Cortex of kidney (tissue), 1 donor: ENCODE results near the gene DNAH17.

ENCODE experiments used
- DNase-seq: peaks from one replicate; lab custom pipeline; 2025; lab: John Stamatoyannopoulos, UW

DNAH17 gene

DNA sequence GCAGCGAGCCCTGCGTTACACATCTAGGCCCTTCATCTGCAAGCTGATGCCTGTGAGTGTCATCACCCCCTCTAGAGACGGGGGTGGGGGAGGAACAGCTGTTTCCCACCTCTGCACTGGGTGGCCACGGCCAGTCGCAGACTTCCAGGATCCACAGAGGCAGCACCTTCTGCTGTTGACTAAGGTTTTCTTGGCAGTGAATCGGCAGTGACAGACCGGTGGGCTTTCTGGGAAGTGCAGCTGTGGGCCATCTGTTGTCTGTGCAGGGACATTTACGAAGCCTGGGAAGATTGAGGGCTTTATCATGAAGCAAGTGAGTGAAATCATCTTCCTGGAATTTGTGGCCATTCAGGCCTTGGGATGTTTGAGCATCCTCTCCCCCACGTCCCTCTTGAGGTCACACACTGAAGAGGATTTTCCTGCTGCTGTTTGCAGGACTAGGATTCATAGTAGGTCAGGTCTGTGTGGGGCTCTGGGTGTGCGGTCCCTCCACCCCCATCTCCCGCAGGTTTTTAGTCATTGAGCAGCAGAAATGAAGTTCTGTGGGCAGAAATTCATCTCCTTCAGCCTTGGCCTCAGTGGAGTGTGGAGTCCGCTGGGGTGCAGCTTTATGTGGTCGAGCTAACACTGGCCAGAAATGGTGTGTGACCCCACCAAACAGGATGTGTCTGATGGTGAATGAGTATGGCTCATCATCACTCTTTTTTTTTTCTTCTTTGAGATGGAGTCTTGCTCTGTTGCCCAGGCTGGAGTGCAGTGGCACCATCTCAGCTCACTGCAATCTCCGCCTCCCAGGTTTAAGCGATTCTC, 186.8 kb downstream of the DNAH17 start:
- no peak for DNase-seq

DNA sequence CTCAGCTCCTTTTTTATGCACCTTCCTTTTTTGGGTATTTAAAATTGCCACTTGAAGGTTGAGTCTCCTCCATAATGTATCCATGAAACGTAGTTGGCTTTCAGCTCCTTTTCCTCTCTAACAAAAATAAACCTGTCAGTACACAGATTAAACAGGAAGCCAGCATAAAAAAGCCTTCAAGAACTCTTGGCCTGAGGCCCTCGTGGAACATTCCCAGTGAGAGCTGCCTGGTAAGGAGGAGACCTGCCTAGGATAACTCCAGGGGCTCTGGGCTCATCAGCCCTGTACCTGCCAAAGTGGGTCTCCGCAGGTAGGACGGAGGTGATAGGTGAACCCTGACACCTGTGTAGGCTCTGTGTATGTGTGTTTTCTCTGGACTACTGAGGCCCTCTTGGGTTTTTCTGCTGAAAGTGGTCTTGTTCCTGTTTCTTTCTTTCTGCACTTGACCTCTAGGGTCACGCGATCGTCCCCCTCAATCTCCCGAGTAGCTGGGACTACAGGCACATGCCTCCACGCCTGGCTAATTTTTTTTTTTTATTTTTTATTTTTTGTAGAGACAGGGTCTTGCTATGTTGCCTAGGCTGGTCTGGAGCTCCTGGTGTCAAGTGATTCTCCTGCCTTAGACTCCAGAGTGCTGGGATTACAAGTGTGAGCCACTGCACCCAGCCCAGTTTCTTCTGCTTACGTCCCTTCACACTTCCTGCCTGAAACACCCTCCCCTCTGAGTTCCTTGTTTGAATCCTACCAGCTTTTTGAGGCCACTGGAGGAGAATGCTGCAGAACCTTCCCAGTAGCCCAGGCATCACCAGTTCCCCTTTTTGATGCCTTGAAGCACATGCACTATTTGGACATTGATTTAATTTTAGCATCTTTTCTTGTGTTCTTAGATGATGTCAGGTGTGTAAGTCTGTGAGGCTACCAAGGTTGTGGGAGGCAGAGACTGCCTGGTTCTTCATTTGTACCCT, 188.9 kb downstream of the DNAH17 start:
- DNase-seq: no peak

DNA sequence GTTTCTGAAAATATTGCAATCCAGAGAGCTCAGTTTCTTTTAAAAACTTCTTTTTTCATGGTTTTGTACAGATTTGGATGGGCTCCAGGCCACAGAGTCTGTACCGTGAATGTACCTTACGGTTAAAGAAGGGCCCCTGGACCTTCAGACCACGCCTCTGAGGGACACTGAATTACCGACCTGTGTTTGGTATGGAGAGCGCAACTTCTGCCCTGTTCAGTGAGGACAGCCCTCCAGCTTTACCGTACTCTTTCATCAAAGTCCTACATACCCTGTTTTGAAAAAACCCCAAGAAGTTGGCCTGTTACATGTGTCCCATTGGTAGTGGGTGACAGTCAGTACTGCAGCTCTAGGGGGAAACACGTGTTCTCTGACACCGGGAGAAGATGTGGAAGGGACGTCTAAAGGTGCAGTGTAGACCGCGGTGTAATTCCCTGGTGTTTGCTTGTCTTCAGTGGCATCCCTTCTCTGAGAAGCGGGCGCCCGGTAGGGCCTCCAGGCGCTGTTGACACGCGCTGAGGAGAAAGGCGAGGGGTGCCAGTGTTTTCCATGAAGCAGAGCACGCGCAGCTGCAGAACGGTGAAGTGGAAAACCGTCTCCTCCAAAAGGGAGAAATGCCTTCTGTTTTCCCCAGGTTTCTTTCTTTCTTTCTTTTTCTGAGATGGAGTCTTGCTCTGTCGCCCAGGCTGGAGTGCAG, 192.6 kb downstream of the DNAH17 start:
- DNase-seq: no peak

DNA sequence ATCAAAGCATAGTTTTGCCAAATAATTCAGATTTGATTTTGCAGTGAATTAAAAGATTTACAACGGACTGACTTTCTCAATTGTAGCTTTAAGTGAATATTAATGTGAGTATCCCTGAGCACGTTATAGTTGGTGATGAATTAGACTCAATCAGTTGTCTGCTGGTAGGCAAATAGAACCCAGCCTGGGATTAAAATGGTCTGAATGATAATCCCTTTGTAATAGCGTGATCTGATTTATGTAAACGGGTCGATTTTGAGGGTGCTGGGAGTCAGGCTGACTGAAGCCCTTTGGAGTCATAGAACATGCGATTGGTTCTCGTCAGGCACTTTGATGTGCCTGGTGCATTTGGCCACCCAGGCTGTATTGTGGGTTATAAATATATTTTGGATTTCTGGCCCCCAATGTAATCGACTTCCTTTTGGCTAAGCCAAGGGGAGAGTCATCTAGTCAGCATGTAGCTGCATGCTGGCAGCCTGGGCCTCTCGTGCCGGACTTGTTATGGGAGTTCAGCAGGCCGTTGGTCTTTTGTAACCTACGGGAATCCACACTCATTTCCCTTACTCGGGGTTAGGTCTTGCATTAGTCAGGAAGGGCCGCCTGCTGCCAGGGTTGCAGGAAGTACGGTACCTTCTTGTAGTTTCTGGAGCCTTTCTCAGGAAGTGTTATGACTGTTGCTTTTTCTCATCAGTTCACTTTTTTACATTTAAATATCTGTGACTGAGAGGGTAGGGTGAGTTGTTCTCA, 193.3 kb downstream of the DNAH17 start:
- no peak for DNase-seq

DNA sequence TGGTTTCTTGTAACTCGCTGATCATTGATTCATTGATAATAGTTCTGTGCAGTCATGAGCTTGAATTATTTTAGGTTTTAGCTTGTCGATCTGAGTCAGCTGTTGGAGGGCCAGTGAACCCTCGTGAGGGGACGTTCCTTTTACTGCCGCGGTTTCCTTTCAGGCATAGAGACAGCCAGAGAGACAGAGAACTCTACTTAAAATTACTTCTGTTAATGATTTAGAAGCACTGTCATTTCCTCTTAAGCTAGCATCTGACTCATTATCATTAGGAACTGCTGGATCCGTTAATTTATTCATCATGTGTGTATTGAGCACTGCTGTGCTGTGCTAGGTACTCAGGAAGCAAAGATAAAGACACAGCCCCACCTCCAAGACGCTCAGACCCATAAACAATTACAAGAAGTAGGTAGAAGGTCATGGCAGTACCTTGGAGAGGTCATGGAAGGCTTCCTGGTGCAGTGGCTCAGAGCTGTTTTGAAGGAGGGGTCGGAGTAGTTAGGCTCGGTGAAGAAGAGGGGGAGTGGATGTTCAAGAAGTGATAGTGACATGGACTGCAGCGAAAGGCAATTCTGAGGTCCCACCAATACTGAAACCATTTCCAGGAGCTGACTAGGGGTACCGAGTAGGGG, 195.5 kb downstream of the DNAH17 start:
- DNase-seq: no peak

DNA sequence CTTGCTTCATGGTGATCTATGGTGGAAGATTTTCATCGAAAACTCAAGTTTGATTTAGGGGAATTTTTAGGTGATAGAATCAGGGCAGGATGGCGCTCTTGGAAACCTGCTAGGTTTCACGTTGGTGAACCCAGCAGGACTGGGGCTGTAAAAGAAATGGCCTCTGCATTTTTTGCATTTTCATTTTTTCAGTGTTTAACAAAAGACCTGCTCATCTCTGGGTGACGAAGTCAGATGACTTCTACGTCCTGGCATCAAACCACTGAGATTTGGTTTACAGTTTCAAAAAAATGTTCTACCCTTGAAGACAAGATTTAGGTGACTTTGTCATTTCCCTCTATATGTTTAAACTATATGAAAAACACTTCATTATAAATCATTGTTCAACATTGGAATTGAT, 196.8 kb downstream of the DNAH17 start:
- no peak for DNase-seq

DNA sequence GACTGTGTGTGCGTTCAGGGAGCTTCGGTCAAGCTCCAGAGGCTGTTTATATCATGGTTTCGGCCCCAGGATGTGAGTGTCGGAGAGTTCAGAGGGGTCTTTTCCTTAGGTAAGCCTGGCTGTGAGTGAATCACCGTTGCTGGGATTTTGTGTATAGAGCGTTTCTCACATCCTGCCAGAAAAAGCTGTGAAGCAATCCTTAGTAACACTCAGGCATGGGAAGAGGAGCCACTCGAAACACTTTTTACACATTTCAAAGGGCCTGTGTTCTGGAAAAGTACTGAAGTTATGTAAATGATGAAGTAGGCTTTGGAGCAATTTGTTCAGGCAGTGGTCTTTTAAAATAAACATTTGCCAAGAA, 198.1 kb downstream of the DNAH17 start:
- DNase-seq: no peak

DNA sequence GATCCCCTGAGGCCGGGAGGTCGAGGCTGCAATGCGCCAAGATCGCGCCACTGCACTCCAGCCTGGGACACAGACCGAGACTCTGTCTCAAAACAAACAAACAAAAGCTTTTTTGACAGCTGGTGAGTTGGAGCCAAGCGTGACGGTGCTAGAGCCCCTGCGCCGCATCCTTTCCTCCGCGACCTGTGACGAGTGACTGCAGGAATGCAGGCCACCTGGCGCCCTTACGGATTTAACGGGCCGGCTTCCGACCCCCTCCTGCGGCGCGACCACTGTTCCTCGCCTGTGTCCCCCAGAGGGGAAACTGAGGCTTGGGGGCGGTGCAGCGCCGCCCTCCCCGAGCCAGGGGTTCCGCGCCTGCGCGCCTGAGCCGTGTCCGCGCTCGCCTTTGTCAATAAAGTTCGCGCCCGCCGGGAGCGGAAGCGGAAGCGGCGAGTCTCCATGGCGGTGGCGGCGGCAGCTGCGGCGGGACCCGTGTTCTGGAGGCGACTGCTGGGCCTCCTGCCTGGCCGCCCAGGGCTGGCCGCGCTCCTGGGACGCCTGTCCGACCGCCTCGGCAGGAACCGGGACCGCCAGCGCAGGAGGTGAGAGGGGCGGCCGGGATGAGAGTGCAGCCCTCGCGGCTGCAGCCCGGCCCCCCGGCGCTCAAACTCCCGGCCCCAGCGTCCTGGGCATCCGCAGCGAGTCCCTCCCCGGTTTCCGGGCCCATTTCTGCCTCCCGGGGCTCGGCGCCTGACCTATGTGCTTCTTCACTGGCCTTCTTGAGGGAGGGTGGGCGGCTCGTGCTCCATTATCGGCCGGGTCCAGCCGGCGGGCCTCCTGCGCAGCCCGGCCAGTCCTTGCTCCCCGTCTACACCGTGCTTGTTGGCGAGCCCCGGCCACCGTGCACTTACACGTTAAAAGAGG, 198.7 kb downstream of the DNAH17 start, which contains the start of gene PGS1:
TSS of gene PGS1 (plus strand) at position 425 of the 906 bp plus-strand sequence. CDS start at position 442, 17 bp downstream.
- DNase-seq: no peak

DNA sequence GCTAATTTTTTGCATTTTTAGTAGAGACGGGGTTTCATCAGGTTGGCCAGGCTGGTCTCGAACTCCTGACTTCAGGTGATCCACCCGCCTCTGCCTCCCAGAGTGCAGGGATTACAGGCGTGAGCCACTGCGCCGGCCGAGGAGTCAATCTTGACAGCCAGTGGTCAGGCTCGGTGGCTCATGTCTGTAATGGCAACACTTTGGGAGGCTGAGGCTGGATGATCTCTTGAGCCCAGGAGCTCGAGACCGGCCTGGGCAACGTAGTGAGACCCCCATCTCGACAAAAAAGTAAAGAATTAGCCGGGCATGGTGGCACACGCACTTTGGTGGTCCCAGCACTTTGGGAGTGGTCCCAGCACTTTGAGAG, 199.4 kb downstream of the DNAH17 start:
- DNase-seq: no peak

DNA sequence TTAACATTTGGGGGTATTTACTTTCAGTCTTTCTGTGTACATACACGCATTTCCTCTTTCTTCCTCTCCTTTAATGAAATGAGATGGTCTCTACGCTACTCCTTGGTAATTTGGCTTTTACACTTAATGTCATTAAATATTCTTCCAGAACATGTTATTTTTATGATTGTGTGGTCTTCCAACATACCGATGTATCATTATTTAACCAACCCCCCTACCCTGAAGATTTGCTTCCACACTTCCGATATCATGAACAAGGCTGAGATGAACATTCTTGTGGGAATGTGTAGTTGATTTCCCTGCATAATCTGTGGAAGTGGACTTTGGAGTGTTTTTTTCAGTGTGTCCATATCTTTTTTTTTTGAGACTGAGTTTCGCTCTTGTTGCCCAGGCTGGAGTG, 201.0 kb downstream of the DNAH17 start:
- DNase-seq: no peak

DNA sequence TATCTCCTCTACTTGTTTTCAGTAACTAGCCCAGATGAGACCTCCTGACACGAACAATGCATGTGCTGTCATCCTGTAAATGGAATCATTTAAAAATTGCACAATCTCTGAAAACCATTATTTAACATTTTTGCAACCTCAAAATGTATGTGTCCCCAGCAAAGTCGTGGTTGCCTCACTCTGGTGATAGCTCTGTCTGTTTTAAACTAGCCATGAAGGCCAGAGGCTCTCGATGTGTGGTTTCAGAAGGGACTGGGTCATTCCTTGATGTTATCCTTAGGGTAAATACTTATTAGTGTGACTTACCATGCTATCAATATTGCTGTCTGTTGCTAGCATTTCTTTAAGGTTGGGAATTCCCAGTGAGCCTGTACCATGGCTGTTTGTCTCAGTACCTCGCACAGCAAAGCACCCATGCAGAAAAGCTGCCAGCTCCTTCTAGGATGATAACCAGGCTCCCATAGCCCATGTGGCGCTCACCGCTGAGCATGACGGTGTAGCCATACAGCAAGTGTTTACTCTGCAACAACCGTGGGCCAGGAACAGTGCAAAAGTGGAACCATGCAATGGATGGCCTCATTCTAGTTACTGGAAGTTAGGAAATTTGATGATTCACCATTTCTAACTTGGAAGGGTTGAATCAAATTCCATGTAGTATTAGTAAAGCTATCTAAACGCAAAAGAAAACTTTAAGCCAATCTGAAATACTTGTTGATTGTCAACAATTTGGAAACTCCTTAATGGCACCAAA, 201.6 kb downstream of the DNAH17 start:
- DNase-seq: no peak

DNA sequence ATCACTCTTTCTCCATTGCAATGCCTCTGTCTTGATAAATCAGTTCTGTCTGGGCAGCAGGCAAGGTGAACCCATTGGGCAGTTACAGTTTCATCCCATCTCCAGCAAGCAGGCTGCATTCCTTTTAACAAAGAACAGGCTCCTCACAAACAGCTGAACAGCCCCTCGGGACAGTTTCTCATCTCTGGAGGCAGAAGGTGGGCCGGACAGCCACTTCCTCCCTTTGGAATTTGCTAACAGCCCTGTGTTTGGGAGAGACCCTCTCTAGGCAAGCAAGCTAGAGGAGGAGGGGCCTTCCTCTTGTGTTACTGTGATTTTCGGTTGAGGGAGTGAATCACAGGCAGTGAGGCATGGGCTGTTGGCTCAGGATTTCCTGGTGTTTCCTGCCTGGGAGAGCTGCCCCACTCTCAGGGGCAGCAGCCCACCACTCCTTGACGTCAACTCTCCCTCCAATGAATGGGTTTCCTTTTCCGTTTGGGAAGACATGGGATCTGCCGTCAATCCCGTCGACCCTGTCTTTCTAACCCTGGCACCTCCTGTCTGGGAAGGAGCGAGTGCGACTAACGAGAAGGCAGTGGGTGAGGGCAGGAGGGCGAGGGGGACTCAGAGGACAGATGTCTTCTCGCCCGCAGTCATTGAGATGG, 202.4 kb downstream of the DNAH17 start:
- no peak for DNase-seq

DNA sequence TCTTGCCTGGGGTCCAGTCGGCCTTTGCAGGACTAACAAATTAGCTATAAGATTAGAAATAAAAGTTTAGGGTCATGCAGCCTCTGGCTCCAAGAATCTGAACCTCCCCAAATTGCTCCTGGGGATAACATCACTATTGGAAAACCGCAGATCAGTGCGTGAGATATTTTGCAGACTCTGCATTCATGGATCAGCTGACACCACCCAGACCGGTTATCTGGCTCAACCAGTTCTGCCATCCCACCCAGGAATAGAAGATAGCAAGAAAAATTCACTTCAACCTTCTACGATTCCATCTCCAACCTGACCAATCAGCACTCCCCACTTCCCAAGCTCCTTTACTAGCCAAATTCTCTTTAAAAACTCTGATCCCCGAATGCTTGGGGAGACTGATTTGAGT, 203.0 kb downstream of the DNAH17 start:
- no peak for DNase-seq
